Measurements from ENCODE around the gene SPEF1. TPM values are rescaled to one million over a fixed set of nuclear protein-coding genes. Genes with fewer than 3 reads are reported as not detected.
A peak's percentile ranks its signal among the peaks of the same experiment; 100 is the strongest.

SPEF1 gene
- polyA plus RNA-seq, 3 donors = 0.09 TPM; not detected in 2

DNA sequence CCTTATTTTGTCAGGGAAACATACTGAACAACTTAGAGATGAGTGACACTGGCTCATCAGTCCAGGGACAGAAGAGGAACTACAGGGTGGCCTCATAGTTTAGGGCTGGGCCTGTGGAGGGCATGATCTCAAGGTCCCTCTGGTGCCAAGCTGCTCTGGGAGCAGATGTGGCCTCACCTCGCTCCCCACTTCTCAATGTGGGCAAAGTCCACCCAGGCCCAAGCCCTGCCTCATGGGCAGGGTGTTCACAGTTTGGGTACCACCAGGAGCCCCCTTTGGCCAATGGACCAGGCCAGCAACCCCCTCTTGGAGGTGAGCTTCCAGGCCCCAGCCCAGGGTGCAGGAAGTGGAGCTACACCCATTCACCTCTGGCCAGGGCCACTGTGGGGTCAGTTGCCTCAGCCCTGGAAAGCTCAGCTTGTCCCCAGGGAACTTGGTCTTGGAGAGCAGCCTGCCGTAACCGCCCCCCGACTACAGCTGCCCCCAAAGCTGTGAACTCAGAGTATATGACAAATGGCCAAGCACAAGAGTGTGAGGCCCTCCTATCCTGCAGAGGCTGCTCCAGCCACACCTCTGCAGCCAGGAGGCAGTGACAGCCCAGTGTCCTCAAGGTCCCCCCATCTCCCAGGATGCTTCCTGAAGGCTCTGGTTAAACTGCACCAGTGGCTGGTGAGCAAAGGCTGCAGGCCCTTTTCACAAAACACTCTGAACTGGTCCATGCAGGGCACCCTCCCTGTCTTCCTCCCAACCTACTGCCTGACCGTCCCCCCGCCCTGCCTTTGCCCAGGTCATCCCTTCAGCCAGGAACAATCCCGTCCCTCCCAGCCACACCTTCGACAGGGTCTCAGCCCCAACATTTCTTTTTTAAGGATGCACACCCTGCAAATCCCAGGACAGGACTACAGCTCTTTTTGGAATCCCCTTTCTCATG lies 17.3 kb downstream of the SPEF1 start:
- peak overlapping the region in 1 of 3 experiments; percentile 96 for H3K4me3 ChIP-seq (replicated peaks in 1 of 3; ENCODE audit: low read depth in 2 of 3, low read length in 3 of 3)
- intact Hi-C loops (cut with micrococcal nuclease) = loop anchor here (10.0 kb wide), 2 partner anchors 51 to 61 kb away; partner anchors contain the start of gene AP5S1 (in 1 of the 2)
- peak overlapping the region; percentile 100 for H3K4me2 ChIP-seq (replicated peaks; ENCODE audit: extremely low read depth, low read length, poor library complexity, severe bottlenecking)
- H3K79me2 ChIP-seq (ENCODE audit: insufficient read depth, low read length) = peaks cover 81% of the 10 kb centered on the region
- H3K36me3 Mint-ChIP-seq = peaks cover 18 to 30% of the 10 kb centered on the region in 2 donors
- H3K9me3 Mint-ChIP-seq = no peaks in the 10 kb centered on the region
- H3K27me3 Mint-ChIP-seq (ENCODE audit: low read depth in 3 of 3) = peaks cover 0 to 1% (median 0%) of the 10 kb centered on the region in 3 donors
- peak; percentile 66 to 78 (median 77) for DNase-seq
- H3K36me3 ChIP-seq (replicated peaks in 1 of 2; ENCODE audit: control insufficient read depth in 1 of 2, insufficient read depth in 2 of 2, low read length in 2 of 2) = peaks cover 22 to 32% of the 10 kb centered on the region in 2 donors
- H3K27ac Mint-ChIP-seq = peak overlapping the region; percentile 81 to 93 (median 89)
- peaks cover 25% of the 10 kb centered on the region for H4K20me1 ChIP-seq (ENCODE audit: insufficient read depth, low read length)
- H3K4me1 ChIP-seq (ENCODE audit: control insufficient read depth in 1 of 2, insufficient read depth in 2 of 2, low read length in 2 of 2) = peaks cover 64 to 74% of the 10 kb centered on the region in 2 donors
- no peak overlapping the region for H2AFZ ChIP-seq (ENCODE audit: insufficient read depth, low read depth, low read length, poor library complexity, severe bottlenecking)
- WGBS (ENCODE audit: insufficient coverage) = 76% methylated on average over 8 of the region's 8 CpGs
- H3K9me3 ChIP-seq (replicated peaks in 1 of 2; ENCODE audit: control insufficient read depth in 1 of 2, insufficient read depth in 1 of 2, low read length in 2 of 2) = no peaks in the 10 kb centered on the region
- H3K9ac ChIP-seq (ENCODE audit: insufficient read depth, low read length, poor library complexity, severe bottlenecking) = peak overlapping the region; percentile 5
- H3K4me3 Mint-ChIP-seq = peak overlapping the region in 1 of 2 donors; percentile 95
- H3K27ac ChIP-seq (ENCODE audit: low read depth in 1 of 2, low read length in 2 of 2) = peak overlapping the region; percentile 73 to 83
- peaks cover 77% of the 10 kb centered on the region for H3K4me1 Mint-ChIP-seq
- no peaks in the 10 kb centered on the region for H3K27me3 ChIP-seq (ENCODE audit: control insufficient read depth in 2 of 2, insufficient read depth in 2 of 2, low read length in 2 of 2)
- TF ChIP-seq, protein P1, sequence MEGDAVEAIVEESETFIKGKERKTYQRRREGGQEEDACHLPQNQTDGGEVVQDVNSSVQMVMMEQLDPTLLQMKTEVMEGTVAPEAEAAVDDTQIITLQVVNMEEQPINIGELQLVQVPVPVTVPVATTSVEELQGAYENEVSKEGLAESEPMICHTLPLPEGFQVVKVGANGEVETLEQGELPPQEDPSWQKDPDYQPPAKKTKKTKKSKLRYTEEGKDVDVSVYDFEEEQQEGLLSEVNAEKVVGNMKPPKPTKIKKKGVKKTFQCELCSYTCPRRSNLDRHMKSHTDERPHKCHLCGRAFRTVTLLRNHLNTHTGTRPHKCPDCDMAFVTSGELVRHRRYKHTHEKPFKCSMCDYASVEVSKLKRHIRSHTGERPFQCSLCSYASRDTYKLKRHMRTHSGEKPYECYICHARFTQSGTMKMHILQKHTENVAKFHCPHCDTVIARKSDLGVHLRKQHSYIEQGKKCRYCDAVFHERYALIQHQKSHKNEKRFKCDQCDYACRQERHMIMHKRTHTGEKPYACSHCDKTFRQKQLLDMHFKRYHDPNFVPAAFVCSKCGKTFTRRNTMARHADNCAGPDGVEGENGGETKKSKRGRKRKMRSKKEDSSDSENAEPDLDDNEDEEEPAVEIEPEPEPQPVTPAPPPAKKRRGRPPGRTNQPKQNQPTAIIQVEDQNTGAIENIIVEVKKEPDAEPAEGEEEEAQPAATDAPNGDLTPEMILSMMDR (IDR thresholded peaks at IDR 0.05) = no peak

- Mint-ChIP-seq H3K27me3 (ENCODE audit: low read depth in 3 of 3) (peaks cover 0 to 6% (median 0%) of the 10 kb centered on the region in 3 donors), H3K36me3 (peaks cover 42 to 56% of the 10 kb centered on the region in 2 donors), H3K9me3 (no peaks in the 10 kb centered on the region), H3K27ac (peak overlapping the region in 5 of 7 donors; percentile 42 to 78 (median 57)), H3K4me1 (peaks cover 78% of the 10 kb centered on the region), H3K4me3 (no peak overlapping the region)
- Histone ChIP-seq H3K27ac (ENCODE audit: low read depth in 1 of 2, low read length in 2 of 2) (peak overlapping the region; percentile 6 to 67), H3K4me1 (ENCODE audit: control insufficient read depth in 1 of 2, insufficient read depth in 2 of 2, low read length in 2 of 2) (peaks cover 59 to 67% of the 10 kb centered on the region in 2 donors), H3K9me3 (replicated peaks in 1 of 2; ENCODE audit: control insufficient read depth in 1 of 2, insufficient read depth in 1 of 2, low read length in 2 of 2) (no peaks in the 10 kb centered on the region), H3K4me3 (replicated peaks in 1 of 3; ENCODE audit: low read depth in 2 of 3, low read length in 3 of 3) (no peak overlapping the region), H3K4me2 (replicated peaks; ENCODE audit: extremely low read depth, low read length, poor library complexity, severe bottlenecking) (no peak overlapping the region), H3K79me2 (ENCODE audit: insufficient read depth, low read length) (peaks cover 83% of the 10 kb centered on the region), H3K9ac (ENCODE audit: insufficient read depth, low read length, poor library complexity, severe bottlenecking) (no peak overlapping the region), H4K20me1 (ENCODE audit: insufficient read depth, low read length) (peaks cover 30% of the 10 kb centered on the region), H2AFZ (ENCODE audit: insufficient read depth, low read depth, low read length, poor library complexity, severe bottlenecking) (no peak overlapping the region), H3K27me3 (ENCODE audit: control insufficient read depth in 2 of 2, insufficient read depth in 2 of 2, low read length in 2 of 2) (no peaks in the 10 kb centered on the region), H3K36me3 (replicated peaks in 1 of 2; ENCODE audit: control insufficient read depth in 1 of 2, insufficient read depth in 2 of 2, low read length in 2 of 2) (peaks cover 37 to 57% of the 10 kb centered on the region in 2 donors)
- intact Hi-C loops (cut with micrococcal nuclease) = loop anchor here (10.0 kb wide), 2 partner anchors 54 to 64 kb away; partner anchors contain the start of gene AP5S1 (in 1 of the 2)
- TF ChIP-seq, protein P1 (IDR thresholded peaks at IDR 0.05) = no peak
- 79% methylated on average over 8 of the region's 10 CpGs for WGBS (ENCODE audit: insufficient coverage)
- DNase-seq = no peak
Measured at GRCh38 chr20:3760655-3761348, 20.4 kb downstream of the SPEF1 start.
